OCI-LY7 (cell line): ENCODE data around the gene BICC1. TPM values are rescaled to one million over a fixed set of nuclear protein-coding genes. Genes with fewer than 3 reads are reported as not detected.

ENCODE experiments used
- BruUV-seq: library from RNA; stranded (reverse); fragments of 400-500 nt; replicated peaks from 2 replicates; lab custom pipeline; 2021; lab: Mats Ljungman, UMichigan
- CTCF ChIA-PET: fragments of 300-600 bp; sonication (Branson Sonifier 250); formaldehyde crosslinking; loops from one replicate; lab custom pipeline; 2022; ENCODE audit warnings: antibody characterized with exemption; ENCODE audit not compliant: unreplicated experiment; lab: Charles Lee
- POLR2A ChIA-PET: fragments of 300-600 bp; sonication (Branson Sonifier 250); formaldehyde crosslinking; loops from one replicate; lab custom pipeline; 2022; ENCODE audit warnings: antibody characterized with exemption; lab: Charles Lee
- DNase-seq: peaks from one replicate; pipeline ENCODE4 v3.0.0-alpha.2; 2015; ENCODE audit warnings: low spot score
- H2AFZ ChIP-seq: fragments of 200-600 bp; sonication (generic), shearing (Covaris generic); 2 replicates; pipeline ENCODE4 v1.6.1; 2014; ENCODE audit warnings: mild to moderate bottlenecking, antibody characterized with exemption, low read length, moderate library complexity
- H3K27ac ChIP-seq: fragments of 200-600 bp; sonication (generic); 2 replicates; pipeline ENCODE4 v1.5.1; 2014; ENCODE audit warnings: mixed run types, low read depth, mild to moderate bottlenecking, moderate library complexity, low read length, inconsistent platforms; ENCODE audit not compliant: poor library complexity, severe bottlenecking
- H3K36me3 ChIP-seq: fragments of 200-600 bp; sonication (generic); 2 replicates; pipeline ENCODE4 v1.6.1; 2014; ENCODE audit warnings: mild to moderate bottlenecking, antibody characterized with exemption, low read length, moderate library complexity, mixed read lengths; ENCODE audit not compliant: insufficient read depth
- H3K4me1 ChIP-seq: fragments of 200-600 bp; sonication (generic); 2 replicates; pipeline ENCODE4 v1.5.1; 2014; ENCODE audit warnings: mild to moderate bottlenecking, low read length; ENCODE audit not compliant: insufficient read depth, poor library complexity, severe bottlenecking
- H3K4me2 ChIP-seq: fragments of 200-600 bp; sonication (generic); 2 replicates; pipeline ENCODE4 v1.6.1; 2014; ENCODE audit warnings: mild to moderate bottlenecking, low read length
- H3K4me3 ChIP-seq: fragments of 200-600 bp; sonication (generic); 2 replicates; pipeline ENCODE4 v1.5.1; 2014; ENCODE audit warnings: mild to moderate bottlenecking, low read depth, low read length; ENCODE audit not compliant: poor library complexity, severe bottlenecking
- H3K79me2 ChIP-seq: fragments of 200-600 bp; sonication (generic); 2 replicates; pipeline ENCODE4 v1.6.1; 2016; ENCODE audit warnings: low read depth, mild to moderate bottlenecking, low read length, moderate library complexity, mixed read lengths; ENCODE audit not compliant: insufficient read depth
- H3K9me2 ChIP-seq: fragments of 200-600 bp; sonication (generic); 2 replicates; pipeline ENCODE4 v1.6.1; 2016; ENCODE audit warnings: mild to moderate bottlenecking, low read length, mixed read lengths; ENCODE audit not compliant: insufficient read depth
- H3K9me3 ChIP-seq: fragments of 200-600 bp; sonication (generic); 2 replicates; pipeline ENCODE4 v1.6.1; 2014; ENCODE audit warnings: mild to moderate bottlenecking, mixed run types, low read length, mixed read lengths
- H4K20me1 ChIP-seq: fragments of 200-600 bp; sonication (generic); 2 replicates; pipeline ENCODE4 v1.6.1; 2014; ENCODE audit warnings: mild to moderate bottlenecking, antibody characterized with exemption, low read length, moderate library complexity, mixed read lengths; ENCODE audit not compliant: insufficient read depth
- EZH2phosphoT487 ChIP-seq: fragments of 200-600 bp; sonication (generic); IDR thresholded peaks from 2 replicates; pipeline ENCODE4 v1.6.1; 2018; ENCODE audit warnings: low read depth, borderline replicate concordance, mild to moderate bottlenecking, mixed run types, antibody characterized with exemption, low read length, moderate library complexity, mixed read lengths
- intact Hi-C: fragments of 100-400 bp; cut with micrococcal nuclease; formaldehyde crosslinking; loops from one replicate; pipeline ENCODE4 v1.10.0; 2022; ENCODE audit not compliant: unreplicated experiment
- total RNA-seq, 2 experiments: library from RNA; depleted of rRNA in 1 of 2; stranded (reverse); fragments of >200 nt in 1 of 2; shearing (Covaris generic) in 1 of 2; gene quantifications; 2 replicates each; pipeline ENCODE4 v1.2.3, GENCODE V29; 2014 to 2022
- TF ChIP-seq, protein P1 (sequence below): fragments of 200-600 bp; sonication (generic); conservative IDR thresholded peaks from 2 replicates; pipeline ENCODE4 v1.5.1; 2014; ENCODE audit warnings: mild to moderate bottlenecking, antibody characterized with exemption, low read length, moderate library complexity, mixed read lengths

The BICC1 gene
- total RNA-seq, 2 experiments from 2014 or later = not detected

DNA sequence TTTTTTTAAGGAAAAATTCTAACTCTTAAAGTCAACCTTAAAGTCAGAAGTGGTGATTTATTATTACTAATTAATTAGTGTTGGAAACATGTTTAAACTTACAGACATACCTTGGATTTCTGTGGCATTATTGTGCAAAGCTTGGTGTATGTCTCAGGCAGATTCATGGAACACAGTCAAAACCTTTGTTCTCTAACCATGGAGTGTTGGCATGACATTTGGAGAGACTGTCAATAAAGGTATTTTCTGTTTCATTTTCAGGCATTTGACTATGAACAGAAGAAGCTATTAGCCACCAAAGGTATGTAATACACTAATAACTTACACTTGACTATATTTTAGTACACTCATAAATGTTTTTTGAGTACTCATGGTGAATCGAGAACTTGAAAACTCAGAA is 293.7 kb downstream of the BICC1 start:
- H3K4me2 ChIP-seq = no peak overlapping the region
- H3K36me3 ChIP-seq = no peaks in the 10 kb centered on the region
- no peak overlapping the region for H3K27ac ChIP-seq
- CTCF ChIA-PET = no interaction called here
- no peaks in the 10 kb centered on the region for H3K79me2 ChIP-seq
- H3K4me1 ChIP-seq = no peaks in the 10 kb centered on the region
- no peaks in the 10 kb centered on the region for H3K9me3 ChIP-seq
- TF ChIP-seq, protein P1, sequence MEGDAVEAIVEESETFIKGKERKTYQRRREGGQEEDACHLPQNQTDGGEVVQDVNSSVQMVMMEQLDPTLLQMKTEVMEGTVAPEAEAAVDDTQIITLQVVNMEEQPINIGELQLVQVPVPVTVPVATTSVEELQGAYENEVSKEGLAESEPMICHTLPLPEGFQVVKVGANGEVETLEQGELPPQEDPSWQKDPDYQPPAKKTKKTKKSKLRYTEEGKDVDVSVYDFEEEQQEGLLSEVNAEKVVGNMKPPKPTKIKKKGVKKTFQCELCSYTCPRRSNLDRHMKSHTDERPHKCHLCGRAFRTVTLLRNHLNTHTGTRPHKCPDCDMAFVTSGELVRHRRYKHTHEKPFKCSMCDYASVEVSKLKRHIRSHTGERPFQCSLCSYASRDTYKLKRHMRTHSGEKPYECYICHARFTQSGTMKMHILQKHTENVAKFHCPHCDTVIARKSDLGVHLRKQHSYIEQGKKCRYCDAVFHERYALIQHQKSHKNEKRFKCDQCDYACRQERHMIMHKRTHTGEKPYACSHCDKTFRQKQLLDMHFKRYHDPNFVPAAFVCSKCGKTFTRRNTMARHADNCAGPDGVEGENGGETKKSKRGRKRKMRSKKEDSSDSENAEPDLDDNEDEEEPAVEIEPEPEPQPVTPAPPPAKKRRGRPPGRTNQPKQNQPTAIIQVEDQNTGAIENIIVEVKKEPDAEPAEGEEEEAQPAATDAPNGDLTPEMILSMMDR = no peak
- no peak for TF ChIP-seq EZH2phosphoT487
- BruUV-seq = no TSS peak
- H3K4me3 ChIP-seq = no peak overlapping the region
- POLR2A ChIA-PET = no interaction called here
- no peak for DNase-seq
- no peaks in the 10 kb centered on the region for H4K20me1 ChIP-seq
- H3K9me2 ChIP-seq = no peaks in the 10 kb centered on the region
- intact Hi-C loops = no loop called here
- no peak overlapping the region for H2AFZ ChIP-seq

DNA sequence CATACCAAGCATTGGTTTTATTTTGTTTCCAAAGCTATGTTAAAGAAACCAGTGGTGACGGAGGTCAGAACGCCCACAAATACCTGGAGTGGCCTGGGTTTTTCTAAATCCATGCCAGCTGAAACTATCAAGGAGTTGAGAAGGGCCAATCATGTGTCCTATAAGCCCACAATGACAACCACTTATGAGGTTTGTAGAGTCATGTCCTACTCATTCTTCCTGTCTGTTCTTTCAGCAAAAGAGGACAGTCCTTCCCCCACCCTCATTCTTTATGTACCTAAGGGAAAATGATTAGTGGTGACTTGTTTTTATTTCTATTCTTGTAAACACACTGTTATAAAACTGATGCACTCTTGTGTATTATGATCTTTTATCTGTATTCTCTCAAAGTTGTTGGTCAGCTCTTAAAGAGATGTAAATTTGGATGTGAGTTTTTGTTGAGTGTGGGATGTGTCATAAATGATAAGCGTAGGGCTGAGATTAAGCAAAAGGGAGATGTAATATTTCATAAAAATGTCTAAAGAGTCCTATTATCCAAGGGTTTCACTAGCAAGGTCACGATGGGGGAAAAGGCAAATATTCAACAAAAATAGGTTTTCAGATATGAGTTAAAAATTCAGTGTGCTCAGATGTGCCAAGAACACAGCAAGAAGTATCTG is 294.4 kb downstream of the BICC1 start:
- Histone ChIP-seq H3K4me1 (no peaks in the 10 kb centered on the region), H3K4me3 (no peak overlapping the region), H3K4me2 (no peak overlapping the region), H3K36me3 (no peaks in the 10 kb centered on the region), H2AFZ (no peak overlapping the region), H3K27ac (no peak overlapping the region), H3K79me2 (no peaks in the 10 kb centered on the region), H3K9me3 (no peaks in the 10 kb centered on the region), H3K9me2 (no peaks in the 10 kb centered on the region), H4K20me1 (no peaks in the 10 kb centered on the region)
- intact Hi-C loops = no loop called here
- TF ChIP-seq, protein P1 = no peak
- no peak for TF ChIP-seq EZH2phosphoT487
- BruUV-seq = no TSS peak
- ChIA-PET CTCF (no interaction called here), POLR2A (no interaction called here)
- DNase-seq = no peak

DNA sequence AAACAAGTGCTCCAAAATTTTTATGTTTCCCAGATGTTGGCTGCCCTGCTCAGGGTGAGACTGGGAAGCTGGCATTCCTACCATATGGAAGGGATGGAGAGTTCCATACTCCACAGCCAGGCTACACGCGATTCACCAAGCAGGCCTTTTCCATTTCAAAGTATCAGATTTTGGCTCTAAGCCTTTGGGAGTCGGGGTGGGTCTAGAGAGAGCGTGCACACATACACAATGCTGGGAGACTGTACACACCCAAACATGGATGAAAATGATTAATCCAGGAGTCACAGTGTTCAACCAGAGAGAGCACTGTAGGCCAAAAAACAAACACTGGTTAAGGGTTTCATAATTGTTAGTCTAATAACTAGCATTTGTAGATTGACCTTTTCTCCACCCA is 295.0 kb downstream of the BICC1 start:
- Histone ChIP-seq H4K20me1 (no peaks in the 10 kb centered on the region), H3K4me2 (no peak overlapping the region), H3K9me3 (no peaks in the 10 kb centered on the region), H3K36me3 (no peaks in the 10 kb centered on the region), H3K4me1 (no peaks in the 10 kb centered on the region), H3K4me3 (no peak overlapping the region), H3K9me2 (no peaks in the 10 kb centered on the region), H3K27ac (no peak overlapping the region), H3K79me2 (no peaks in the 10 kb centered on the region), H2AFZ (no peak overlapping the region)
- CTCF ChIA-PET = no interaction called here
- TF ChIP-seq, protein P1 = no peak
- TF ChIP-seq EZH2phosphoT487 = no peak
- intact Hi-C loops = no loop called here
- no TSS peak for BruUV-seq
- POLR2A ChIA-PET = no interaction called here
- DNase-seq = no peak
